ENCODE data around the gene AKR1D1.

The AKR1D1 gene

GRCh38 chr7:138163800-138164199, 87.5 kb downstream of the AKR1D1 start:
- DNase-seq, result no peak

DNA sequence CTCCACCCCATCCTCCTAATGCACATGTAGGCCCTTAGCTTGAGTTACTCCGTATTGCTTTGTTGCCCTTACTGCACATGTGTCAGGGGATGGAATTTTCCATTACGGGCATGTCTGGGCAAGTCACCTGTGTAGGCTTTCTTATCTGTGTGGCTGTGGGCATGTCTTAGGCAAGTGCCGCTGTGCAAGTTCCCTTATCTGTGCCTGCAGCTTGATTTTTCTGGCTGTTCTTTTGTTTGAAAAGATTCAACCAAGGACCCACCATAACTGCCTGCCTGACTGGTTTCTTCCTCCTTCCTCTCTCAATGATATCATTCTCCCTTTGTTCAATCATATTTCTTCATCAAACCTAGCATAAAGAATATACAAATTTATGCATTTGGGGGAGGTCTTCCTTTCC, 88.5 kb downstream of the AKR1D1 start:
- DNase-seq, result no peak

DNA sequence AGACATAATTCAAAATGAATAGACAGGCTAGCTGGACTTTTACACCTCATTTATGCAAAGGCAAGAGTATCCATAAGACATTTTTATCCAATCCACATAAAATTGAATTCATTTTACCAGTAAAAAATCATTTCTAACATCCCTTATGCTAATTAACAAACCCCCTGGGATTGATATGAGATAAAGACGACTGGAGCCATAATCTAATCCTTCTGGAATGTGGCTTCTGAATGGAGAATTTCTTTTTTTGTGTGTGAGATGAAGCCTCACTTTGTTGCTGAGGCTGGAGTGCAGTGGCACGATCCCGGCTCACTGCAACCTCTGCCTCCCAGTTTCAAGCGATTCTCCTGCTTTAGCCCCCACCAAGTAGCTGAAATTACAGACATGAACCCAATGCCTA, 90.4 kb downstream of the AKR1D1 start:
- DNase-seq, result no peak

DNA sequence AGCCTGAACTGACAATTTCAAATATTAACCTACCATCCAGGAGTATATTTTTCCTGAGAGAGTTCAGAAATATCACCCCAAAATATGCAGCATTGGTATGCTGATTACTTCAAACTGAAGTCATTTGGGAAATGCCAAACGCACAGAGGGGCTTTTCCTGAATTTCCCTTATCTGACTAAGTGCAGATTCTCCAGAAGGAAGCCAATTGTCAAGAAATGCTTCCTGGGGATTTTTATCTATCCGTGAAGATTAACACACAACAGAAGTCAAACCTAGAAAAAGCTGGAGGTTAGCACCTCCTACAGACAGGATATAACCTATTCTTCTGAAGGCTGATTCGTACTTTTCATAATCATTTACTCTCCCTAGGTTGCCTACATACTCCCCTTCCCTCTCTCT, 91.0 kb downstream of the AKR1D1 start:
- no peak for DNase-seq

DNA sequence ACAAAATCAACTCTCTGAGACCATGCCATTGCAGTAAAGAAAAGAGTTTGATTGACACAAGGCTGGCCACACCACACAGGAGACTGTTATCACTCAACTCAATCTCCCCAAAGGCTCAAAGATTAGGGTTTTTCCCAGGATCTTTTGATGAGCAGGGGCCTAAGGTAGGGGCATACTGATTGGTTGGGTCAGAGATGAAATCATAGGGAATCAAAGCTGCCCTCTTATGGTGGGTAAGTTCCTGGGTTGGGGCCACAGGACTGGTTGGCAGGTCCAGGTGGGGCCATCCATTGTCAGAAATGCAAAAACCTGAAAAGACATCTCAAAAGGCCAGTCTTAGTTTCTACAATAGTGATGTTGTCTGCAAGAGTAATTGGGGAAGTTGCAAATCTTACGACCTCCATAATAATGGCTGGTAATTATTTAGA, 91.6 kb downstream of the AKR1D1 start:
- no peak for DNase-seq
